Measurements from ENCODE around the gene FAM171A1. TPM values are rescaled to one million over a fixed set of nuclear protein-coding genes. Genes with fewer than 3 reads are reported as not detected.
"Not testable (repeated sequence)": the region's sequence is repeated elsewhere in the genome, so short reads cannot be mapped to it uniquely, and the experiment has no call there.

Gene FAM171A1
- total and polyA plus RNA-seq, 2 experiments from 2014 or later = 24.4 to 29.5 TPM

DNA sequence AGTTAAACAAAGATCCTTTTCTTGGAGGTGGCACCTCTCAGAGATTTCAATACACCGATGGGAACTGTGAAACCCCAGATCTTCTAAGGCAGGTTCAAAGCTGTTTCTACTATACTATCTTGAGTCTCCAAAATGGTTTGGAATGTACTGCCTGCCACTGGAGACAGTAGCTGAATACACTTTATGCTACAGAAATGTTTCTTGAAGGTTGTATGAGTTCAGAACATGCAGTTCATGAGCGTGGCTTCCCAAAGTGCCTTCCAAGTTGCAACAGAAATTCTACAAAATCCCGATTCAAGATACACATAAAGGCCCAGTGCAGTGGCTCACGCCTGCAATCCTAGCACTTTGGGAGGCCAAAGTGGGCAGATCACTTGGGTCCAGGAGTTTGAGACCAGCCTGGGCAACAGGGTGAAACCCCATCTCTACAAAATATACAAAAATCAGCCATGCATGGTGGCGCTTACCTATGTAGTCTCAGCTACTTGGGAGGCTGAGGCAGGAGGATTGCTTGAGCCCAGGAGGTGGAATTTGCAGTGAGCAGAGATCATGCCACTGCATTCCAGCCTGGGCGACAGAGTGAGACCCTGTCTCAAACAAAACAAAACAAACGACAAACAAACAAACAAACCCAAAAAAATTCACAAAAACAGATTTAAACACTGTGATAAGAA lies 36.3 kb downstream of the FAM171A1 start:
- Histone ChIP-seq H3K4me1 (ENCODE audit: insufficient read depth) (peaks cover 22% of the 10 kb centered on the region), H3K9me3 (ENCODE audit: low read depth) (no peaks in the 10 kb centered on the region), H3K36me3 (replicated peaks; ENCODE audit: insufficient read depth, low read depth) (no peaks in the 10 kb centered on the region), H3K9me2 (replicated peaks; ENCODE audit: insufficient read depth) (no peaks in the 10 kb centered on the region), H4K20me1 (ENCODE audit: insufficient read depth, poor library complexity, severe bottlenecking) (no peaks in the 10 kb centered on the region), H3K27me3 (no peaks in the 10 kb centered on the region), H3K4me3 (no peak overlapping the region), H3K4me2 (no peak overlapping the region), H3K27ac (peak overlapping the region; percentile 24), H2AFZ (no peak overlapping the region), H3K79me2 (peaks cover 70% of the 10 kb centered on the region)
- DNase-seq (ENCODE audit: low spot score) = no peak
- 78% methylated on average over 7 of the region's 7 CpGs for WGBS (ENCODE audit: low lambda C conversion rate, missing lambda C conversion rate)
- TF ChIP-seq EZH2phosphoT487 (IDR thresholded peaks at IDR 0.05; ENCODE audit: low read depth, severe bottlenecking, unreplicated experiment) = no peak
- TF ChIP-seq EZH2 (IDR thresholded peaks at IDR 0.05; ENCODE audit: borderline replicate concordance) = no peak
- TF ChIP-seq CTCF (IDR thresholded peaks at IDR 0.05; ENCODE audit: poor library complexity) = no peak

GRCh38 chr10:15333909-15334649 lies 37.0 kb downstream of the FAM171A1 start:
- TF ChIP-seq CTCF (IDR thresholded peaks at IDR 0.05; ENCODE audit: poor library complexity) = no peak
- H3K4me3 ChIP-seq = no peak overlapping the region
- no peaks in the 10 kb centered on the region for H3K27me3 ChIP-seq
- H3K27ac ChIP-seq = peak overlapping the region; percentile 64
- H3K4me2 ChIP-seq = no peak overlapping the region
- no peaks in the 10 kb centered on the region for H4K20me1 ChIP-seq (ENCODE audit: insufficient read depth, poor library complexity, severe bottlenecking)
- no peaks in the 10 kb centered on the region for H3K36me3 ChIP-seq (replicated peaks; ENCODE audit: insufficient read depth, low read depth)
- 81% methylated on average over 6 of the region's 6 CpGs for WGBS (ENCODE audit: low lambda C conversion rate, missing lambda C conversion rate)
- H3K4me1 ChIP-seq (ENCODE audit: insufficient read depth) = peaks cover 24% of the 10 kb centered on the region
- H3K9me2 ChIP-seq (replicated peaks; ENCODE audit: insufficient read depth) = no peaks in the 10 kb centered on the region
- peaks cover 68% of the 10 kb centered on the region for H3K79me2 ChIP-seq
- DNase-seq (ENCODE audit: low spot score) = no peak
- H2AFZ ChIP-seq = no peak overlapping the region
- no peaks in the 10 kb centered on the region for H3K9me3 ChIP-seq (ENCODE audit: low read depth)

DNA sequence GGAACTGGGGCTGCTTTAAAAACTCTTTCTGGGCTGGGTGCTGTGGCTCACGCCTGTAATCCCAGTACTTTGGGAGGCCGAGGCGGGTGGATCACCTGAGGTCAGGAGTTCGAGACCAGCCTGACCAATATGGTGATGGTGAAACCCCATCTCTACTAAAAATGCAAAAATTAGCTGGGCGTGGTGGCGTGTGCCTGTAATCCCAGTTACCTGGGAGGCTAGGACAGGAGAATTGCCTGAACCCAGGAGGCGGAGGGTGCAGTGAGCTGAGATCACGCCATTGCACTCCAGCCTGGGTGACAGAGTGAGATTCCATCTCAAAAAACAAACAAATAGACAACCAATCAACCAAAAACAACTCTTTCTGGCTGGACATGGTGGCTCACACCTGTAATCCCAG lies 37.9 kb downstream of the FAM171A1 start:
- Histone ChIP-seq H3K4me1 (ENCODE audit: insufficient read depth) (peaks cover 24% of the 10 kb centered on the region), H3K79me2 (peaks cover 62% of the 10 kb centered on the region), H3K27ac (peak overlapping the region; percentile 64)
- H3K9me3 ChIP-seq (ENCODE audit: low read depth); H4K20me1 ChIP-seq (ENCODE audit: insufficient read depth, poor library complexity, severe bottlenecking); H3K9me2 ChIP-seq (replicated peaks; ENCODE audit: insufficient read depth); H2AFZ ChIP-seq; H3K27me3 ChIP-seq; H3K36me3 ChIP-seq (replicated peaks; ENCODE audit: insufficient read depth, low read depth); H3K4me3 ChIP-seq; H3K4me2 ChIP-seq; DNase-seq (ENCODE audit: low spot score): not testable (repeated sequence)
- 95% methylated on average over 8 of the region's 8 CpGs for WGBS (ENCODE audit: low lambda C conversion rate, missing lambda C conversion rate)

DNA sequence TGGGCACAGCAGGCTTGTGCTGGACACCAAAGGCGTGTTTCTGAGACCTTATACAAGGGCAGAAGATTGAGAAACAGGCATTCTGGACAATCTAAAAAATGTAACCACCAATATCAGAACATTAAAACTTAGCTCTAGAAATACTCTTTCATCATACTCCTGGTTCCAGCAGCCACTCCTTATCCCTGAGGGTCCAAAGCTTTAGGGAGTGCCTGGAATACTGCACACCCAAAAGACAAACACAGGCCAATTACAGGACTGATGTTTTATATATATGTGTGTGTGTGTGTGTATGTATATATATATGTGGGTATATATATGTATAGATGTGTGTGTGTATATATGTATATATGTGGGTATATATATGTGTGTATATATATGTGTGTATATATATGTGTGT lies 39.6 kb downstream of the FAM171A1 start:
- Histone ChIP-seq H3K4me3 (no peak overlapping the region), H3K27me3 (no peaks in the 10 kb centered on the region), H3K9me3 (ENCODE audit: low read depth) (no peaks in the 10 kb centered on the region), H3K4me2 (peak overlapping the region; percentile 47), H2AFZ (no peak overlapping the region), H3K79me2 (peaks cover 61% of the 10 kb centered on the region), H3K36me3 (replicated peaks; ENCODE audit: insufficient read depth, low read depth) (no peaks in the 10 kb centered on the region), H3K27ac (peak overlapping the region; percentile 75), H3K9me2 (replicated peaks; ENCODE audit: insufficient read depth) (no peaks in the 10 kb centered on the region), H4K20me1 (ENCODE audit: insufficient read depth, poor library complexity, severe bottlenecking) (no peaks in the 10 kb centered on the region), H3K4me1 (ENCODE audit: insufficient read depth) (peaks cover 24% of the 10 kb centered on the region)
- TF ChIP-seq EZH2phosphoT487 (IDR thresholded peaks at IDR 0.05; ENCODE audit: low read depth, severe bottlenecking, unreplicated experiment) (no peak), EZH2 (IDR thresholded peaks at IDR 0.05; ENCODE audit: borderline replicate concordance) (no peak), CTCF (IDR thresholded peaks at IDR 0.05; ENCODE audit: poor library complexity) (no peak)
- DNase-seq (ENCODE audit: low spot score) = no peak
- WGBS (ENCODE audit: low lambda C conversion rate, missing lambda C conversion rate) = 96% methylated on average over 1 of the region's 1 CpG
